GM19455 (cell line): ENCODE data around the gene PDE5A.
"Not testable (repeated sequence)": the region's sequence is repeated elsewhere in the genome, so short reads cannot be mapped to it uniquely, and the experiment has no call there.

ENCODE experiments used
- ATAC-seq: cut with Tn5 transposase; IDR thresholded peaks from one replicate; pipeline ENCODE4 v1.9.1; 2021; ENCODE audit not compliant: unreplicated experiment

Gene PDE5A

GRCh38 chr4:119646347-119647071 is 17.9 kb upstream of the PDE5A start:
- no peak for ATAC-seq

GRCh38 chr4:119643306-119644042 is 14.9 kb upstream of the PDE5A start:
- no peak for ATAC-seq

- no peak for ATAC-seq
These were observed 13.2 kb upstream of the PDE5A start for GRCh38 chr4:119641765-119642164.

GRCh38 chr4:119638359-119638758 is 9.8 kb upstream of the PDE5A start:
- ATAC-seq, result no peak

- ATAC-seq, result not testable (repeated sequence)
These were observed 8.2 kb upstream of the PDE5A start for GRCh38 chr4:119636851-119637250.

- no peak for ATAC-seq
These were observed 3.6 kb upstream of the PDE5A start for GRCh38 chr4:119632216-119632615.

- peak; percentile 32 for ATAC-seq
These were observed 503 bp upstream of the PDE5A start for GRCh38 chr4:119629142-119629471.

- ATAC-seq, result peak; percentile 62
These were observed 1.0 kb downstream of the PDE5A start for GRCh38 chr4:119627267-119628255.

- ATAC-seq, result no peak
These were observed 1.7 kb downstream of the PDE5A start for GRCh38 chr4:119626943-119627266.

GRCh38 chr4:119626420-119626819 is 2.2 kb downstream of the PDE5A start:
- no peak for ATAC-seq

GRCh38 chr4:119625761-119626160 is 2.8 kb downstream of the PDE5A start:
- ATAC-seq, result no peak

- no peak for ATAC-seq
These were observed 4.2 kb downstream of the PDE5A start for GRCh38 chr4:119624356-119624755.

- ATAC-seq, result no peak
These were observed 5.6 kb downstream of the PDE5A start for GRCh38 chr4:119623025-119623424.

GRCh38 chr4:119615068-119615719 is 13.4 kb downstream of the PDE5A start:
- ATAC-seq, result no peak

- no peak for ATAC-seq
These were observed 24.3 kb downstream of the PDE5A start for GRCh38 chr4:119604266-119604665.

- ATAC-seq, result no peak
These were observed 26.2 kb downstream of the PDE5A start for GRCh38 chr4:119602366-119602765.

- no peak for ATAC-seq
These were observed 30.1 kb downstream of the PDE5A start for GRCh38 chr4:119598521-119598920.

- ATAC-seq, result no peak
These were observed 31.2 kb downstream of the PDE5A start for GRCh38 chr4:119597377-119597776.

GRCh38 chr4:119593698-119594097 is 34.9 kb downstream of the PDE5A start:
- ATAC-seq, result no peak

- ATAC-seq, result no peak
These were observed 35.8 kb downstream of the PDE5A start for GRCh38 chr4:119592830-119593229.

GRCh38 chr4:119589165-119589564 is 39.4 kb downstream of the PDE5A start:
- ATAC-seq, result no peak
